ENCODE measurements around the gene GRID1. TPM values are rescaled to one million over a fixed set of nuclear protein-coding genes. Genes with fewer than 3 reads are reported as not detected.

GRID1 gene
- polyA plus RNA-seq, 1 donor (not counting 4 experiments of a cell fraction or from before 2014, with no cell fraction given): 0.01 TPM

DNA sequence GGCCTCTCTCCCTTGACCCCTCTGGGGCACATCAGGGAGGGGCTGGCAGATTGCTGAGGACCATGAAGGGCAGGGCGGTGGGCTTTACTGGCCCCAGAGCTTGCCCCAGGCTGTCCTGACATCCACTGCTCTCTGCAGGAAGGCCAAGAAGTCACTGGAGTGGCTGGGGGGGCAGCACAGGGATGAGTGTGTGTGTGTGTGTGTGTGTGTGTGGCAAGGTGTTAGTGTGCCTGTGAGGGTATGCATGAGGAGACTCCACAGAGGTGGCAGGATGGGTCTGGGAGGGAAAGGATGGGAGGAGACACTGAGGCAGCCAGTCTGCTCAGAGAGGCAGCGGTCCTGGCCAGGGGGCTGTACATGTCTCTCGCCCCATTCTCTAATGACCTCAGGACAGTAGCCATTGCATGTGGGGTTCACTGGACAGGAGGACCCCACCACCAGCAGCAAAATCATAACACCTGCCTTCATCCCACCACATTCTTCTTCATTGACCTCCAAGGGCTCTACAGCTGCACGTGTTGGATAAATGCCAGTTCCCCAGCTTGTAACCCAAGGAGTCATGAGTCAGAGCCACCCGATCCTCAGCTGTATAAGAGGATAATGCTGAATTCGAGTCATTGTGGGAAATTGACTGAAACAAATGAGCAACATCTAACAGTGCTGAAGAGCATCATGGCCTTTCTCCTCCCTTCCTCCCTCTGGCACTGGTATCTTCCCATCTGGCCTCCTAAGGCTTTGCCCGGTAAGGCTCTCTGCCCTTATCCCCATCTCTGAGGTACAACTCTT is 720.5 kb downstream of the GRID1 start:
- Histone ChIP-seq H3K4me2 (ENCODE audit: control insufficient read depth, extremely low read depth, insufficient read depth, low read depth, low read length) (no peak overlapping the region), H3K36me3 (ENCODE audit: control insufficient read depth in 2 of 2, extremely low read depth in 1 of 2, insufficient read depth in 2 of 2, low read length in 2 of 2) (no peaks in the 10 kb centered on the region), H3K9me3 (ENCODE audit: control insufficient read depth, low read depth, low read length) (no peaks in the 10 kb centered on the region), H3K4me1 (ENCODE audit: control insufficient read depth, extremely low read depth, insufficient read depth, low read length) (peaks cover 43% of the 10 kb centered on the region), H3K9me1 (ENCODE audit: control insufficient read depth, extremely low read depth, insufficient read depth, low read length) (no peaks in the 10 kb centered on the region), H3K4me3 (ENCODE audit: control insufficient read depth in 2 of 3, extremely low read depth in 1 of 3, insufficient read depth in 2 of 3, low read depth in 1 of 3, low read length in 3 of 3) (no peak overlapping the region), H3K9ac (ENCODE audit: control insufficient read depth, extremely low read depth, insufficient read depth, low read length) (no peak overlapping the region), H4K20me1 (ENCODE audit: control insufficient read depth, extremely low read depth, insufficient read depth, low read length) (no peaks in the 10 kb centered on the region), H3K79me2 (ENCODE audit: control insufficient read depth, insufficient read depth, low read length) (no peaks in the 10 kb centered on the region), H2AFZ (ENCODE audit: control insufficient read depth, low read length) (no peak overlapping the region), H3K27ac (ENCODE audit: control insufficient read depth, insufficient read depth, low read length) (no peak overlapping the region), H3K27me3 (ENCODE audit: control insufficient read depth, extremely low read depth, insufficient read depth, low read length) (no peaks in the 10 kb centered on the region)
- peak; percentile 59 for DNase-seq (ENCODE audit: low read depth, low spot score)
- FAIRE-seq: peak; percentile 73
- dilution Hi-C loops (cut with MboI; ENCODE audit: extremely low pct_ligation_motif_present, low sequenced_read_pairs): no loop called here
- TF ChIP-seq EZH2 (IDR thresholded peaks at IDR 0.05; ENCODE audit: low read length) (no peak), CTCF (optimal IDR thresholded peaks at IDR 0.05 in 1 of 3, IDR thresholded peaks at IDR 0.05 in 1 of 3, conservative IDR thresholded peaks at IDR 0.05 in 1 of 3; ENCODE audit: extremely low read depth in 1 of 3, insufficient read depth in 2 of 3, low read length in 3 of 3) (no peak)

GRCh38 chr10:85645053-85645452 is 721.5 kb downstream of the GRID1 start:
- no peaks in the 10 kb centered on the region for H3K79me2 ChIP-seq (ENCODE audit: control insufficient read depth, insufficient read depth, low read length)
- no peak overlapping the region for H3K4me3 ChIP-seq (ENCODE audit: control insufficient read depth in 2 of 3, extremely low read depth in 1 of 3, insufficient read depth in 2 of 3, low read depth in 1 of 3, low read length in 3 of 3)
- no peak for FAIRE-seq
- no peak overlapping the region for H3K4me2 ChIP-seq (ENCODE audit: control insufficient read depth, extremely low read depth, insufficient read depth, low read depth, low read length)
- no peaks in the 10 kb centered on the region for H3K9me3 ChIP-seq (ENCODE audit: control insufficient read depth, low read depth, low read length)
- no peak for DNase-seq (ENCODE audit: low read depth, low spot score)
- H3K9me1 ChIP-seq (ENCODE audit: control insufficient read depth, extremely low read depth, insufficient read depth, low read length): no peaks in the 10 kb centered on the region
- H3K27ac ChIP-seq (ENCODE audit: control insufficient read depth, insufficient read depth, low read length): no peak overlapping the region
- H2AFZ ChIP-seq (ENCODE audit: control insufficient read depth, low read length): no peak overlapping the region
- no peak overlapping the region for H3K9ac ChIP-seq (ENCODE audit: control insufficient read depth, extremely low read depth, insufficient read depth, low read length)
- H3K4me1 ChIP-seq (ENCODE audit: control insufficient read depth, extremely low read depth, insufficient read depth, low read length): peaks cover 43% of the 10 kb centered on the region
- TF ChIP-seq CTCF (optimal IDR thresholded peaks at IDR 0.05 in 1 of 3, IDR thresholded peaks at IDR 0.05 in 1 of 3, conservative IDR thresholded peaks at IDR 0.05 in 1 of 3; ENCODE audit: extremely low read depth in 1 of 3, insufficient read depth in 2 of 3, low read length in 3 of 3) (no peak), EZH2 (IDR thresholded peaks at IDR 0.05; ENCODE audit: low read length) (no peak)
- dilution Hi-C loops (cut with MboI; ENCODE audit: extremely low pct_ligation_motif_present, low sequenced_read_pairs): no loop called here
- H3K27me3 ChIP-seq (ENCODE audit: control insufficient read depth, extremely low read depth, insufficient read depth, low read length): no peaks in the 10 kb centered on the region
- no peaks in the 10 kb centered on the region for H4K20me1 ChIP-seq (ENCODE audit: control insufficient read depth, extremely low read depth, insufficient read depth, low read length)
- H3K36me3 ChIP-seq (ENCODE audit: control insufficient read depth in 2 of 2, extremely low read depth in 1 of 2, insufficient read depth in 2 of 2, low read length in 2 of 2): no peaks in the 10 kb centered on the region
